GM21515 (cell line): ENCODE measurements around the gene SYT2.
"Not testable (repeated sequence)": the region's sequence is repeated elsewhere in the genome, so short reads cannot be mapped to it uniquely, and the experiment has no call there.

Experiments
- ATAC-seq: cut with Tn5 transposase; IDR thresholded peaks from one replicate; pipeline ENCODE4 v1.9.1; 2021; ENCODE audit not compliant: unreplicated experiment

The SYT2 gene

GRCh38 chr1:202625416-202626360, 84.6 kb downstream of the SYT2 start:
- ATAC-seq = peak; percentile 49

- ATAC-seq = no peak
These were observed 85.5 kb downstream of the SYT2 start for GRCh38 chr1:202624781-202625108.

- no peak for ATAC-seq
These were observed 86.0 kb downstream of the SYT2 start for GRCh38 chr1:202624088-202624780.

- not testable (repeated sequence) for ATAC-seq
These were observed 86.8 kb downstream of the SYT2 start for GRCh38 chr1:202623476-202623875.

- ATAC-seq = no peak
These were observed 87.2 kb downstream of the SYT2 start for GRCh38 chr1:202623075-202623474.

- ATAC-seq = no peak
These were observed 87.9 kb downstream of the SYT2 start for GRCh38 chr1:202622388-202622787.

GRCh38 chr1:202621446-202621845, 88.8 kb downstream of the SYT2 start:
- ATAC-seq = no peak

GRCh38 chr1:202620036-202620435, 90.2 kb downstream of the SYT2 start:
- ATAC-seq = not testable (repeated sequence)

- ATAC-seq = no peak
These were observed 90.7 kb downstream of the SYT2 start for GRCh38 chr1:202619505-202619904.

- not testable (repeated sequence) for ATAC-seq
These were observed 91.2 kb downstream of the SYT2 start for GRCh38 chr1:202619012-202619411.

- peak; percentile 20 for ATAC-seq
These were observed 93.8 kb downstream of the SYT2 start for GRCh38 chr1:202616355-202616915.

- peak; percentile 80 for ATAC-seq
These were observed 94.5 kb downstream of the SYT2 start for GRCh38 chr1:202615501-202616354.

- ATAC-seq = not testable (repeated sequence)
These were observed 95.1 kb downstream of the SYT2 start for GRCh38 chr1:202615208-202615500.

- not testable (repeated sequence) for ATAC-seq
These were observed 95.7 kb downstream of the SYT2 start for GRCh38 chr1:202614363-202615207.

GRCh38 chr1:202613571-202613970, 96.7 kb downstream of the SYT2 start:
- no peak for ATAC-seq

- ATAC-seq = not testable (repeated sequence)
These were observed 98.2 kb downstream of the SYT2 start for GRCh38 chr1:202612036-202612435.

- ATAC-seq = no peak
These were observed 104.7 kb downstream of the SYT2 start for GRCh38 chr1:202605515-202605914.

- ATAC-seq = no peak
These were observed 106.8 kb downstream of the SYT2 start for GRCh38 chr1:202603435-202603834.

GRCh38 chr1:202600432-202601041, 109.7 kb downstream of the SYT2 start:
- ATAC-seq = no peak
